Panc1 (cell line): ENCODE results near the gene KRTAP19-8. TPM values are rescaled to one million over a fixed set of nuclear protein-coding genes. Genes with fewer than 3 reads are reported as not detected.

Experiments
- ATAC-seq: fragments of 200-7000 bp; cut with Tn5 transposase; 2 replicates; pipeline ENCODE4 v1.9.1; 2020; ENCODE audit warnings: mild to moderate bottlenecking, moderate library complexity
- BruUV-seq: library from RNA; stranded (reverse); fragments of 400-500 nt; replicated peaks from 2 replicates; lab custom pipeline; 2021; lab: Mats Ljungman, UMichigan
- CTCF ChIA-PET: fragments of 300-600 bp; sonication (Branson Sonifier 250); formaldehyde crosslinking; loops from one replicate; lab custom pipeline; 2022; ENCODE audit warnings: antibody characterized with exemption; lab: Charles Lee
- POLR2A ChIA-PET: fragments of 300-600 bp; sonication (Branson Sonifier 250); formaldehyde crosslinking; loops from one replicate; lab custom pipeline; 2022; ENCODE audit warnings: antibody characterized with exemption; lab: Charles Lee
- DNase-seq: peaks from one replicate; pipeline ENCODE4 v3.0.0-alpha.2; 2010; ENCODE audit warnings: low read depth, low spot score
- H3K27ac ChIP-seq: 2 replicates; pipeline ENCODE4 v1.5.1; 2011; ENCODE audit warnings: mild to moderate bottlenecking, low read length, inconsistent platforms
- H3K27me3 ChIP-seq: fragments of 200-500 bp; sonication (Bioruptor generic); 2 replicates; pipeline ENCODE4 v1.6.0; 2014; ENCODE audit warnings: low read length, inconsistent platforms; ENCODE audit not compliant: control insufficient read depth, insufficient read depth
- H3K36me3 ChIP-seq: fragments of 200-500 bp; sonication (Bioruptor generic); 2 replicates; pipeline ENCODE4 v1.5.1; 2014; ENCODE audit warnings: inconsistent platforms, mild to moderate bottlenecking, low read length, moderate library complexity; ENCODE audit not compliant: control insufficient read depth, insufficient read depth
- H3K4me1 ChIP-seq: 2 replicates; pipeline ENCODE4 v1.5.1; 2011; ENCODE audit warnings: inconsistent platforms, mild to moderate bottlenecking, low read length, moderate library complexity; ENCODE audit not compliant: control insufficient read depth, insufficient read depth
- H3K4me3 ChIP-seq, 2 experiments: 2 replicates each; pipeline ENCODE4 v1.5.1; 2011 to 2012; ENCODE audit warnings: low read depth in 2 of 2, low read length in 2 of 2, mild to moderate bottlenecking in 2 of 2, inconsistent platforms in 1 of 2, moderate library complexity in 1 of 2
- H3K9me3 ChIP-seq: fragments of 200-500 bp; sonication (Bioruptor generic); 2 replicates; pipeline ENCODE4 v1.5.1; 2014; ENCODE audit warnings: low read depth, mild to moderate bottlenecking, inconsistent platforms, low read length, moderate library complexity; ENCODE audit not compliant: control insufficient read depth, insufficient read depth
- CTCF ChIP-seq: fragments of 450-650 bp; IDR thresholded peaks from 2 replicates; pipeline ENCODE4 v1.5.1; 2017; ENCODE audit warnings: mild to moderate bottlenecking
- POLR2AphosphoS5 ChIP-seq: IDR thresholded peaks from 2 replicates; pipeline ENCODE4 v1.6.1; 2012; ENCODE audit warnings: mild to moderate bottlenecking, low read depth, low read length, moderate library complexity
- REST ChIP-seq, 2 experiments: IDR thresholded peaks; 2 replicates each; pipeline ENCODE4 v1.6.1; 2011 to 2012; ENCODE audit warnings: low read depth in 2 of 2, control low read depth in 1 of 2, low read length in 1 of 2, mild to moderate bottlenecking in 1 of 2, moderate library complexity in 1 of 2; ENCODE audit not compliant: insufficient read depth in 1 of 2
- SIN3A ChIP-seq: IDR thresholded peaks from 2 replicates; pipeline ENCODE4 v1.6.1; 2012; ENCODE audit warnings: low read depth, mild to moderate bottlenecking, low read length, moderate library complexity, borderline replicate concordance; ENCODE audit not compliant: insufficient read depth
- TCF7L2 ChIP-seq: IDR thresholded peaks from 2 replicates; pipeline ENCODE4 v1.6.1; 2011; ENCODE audit warnings: mild to moderate bottlenecking, low read depth, low read length, inconsistent platforms
- in situ Hi-C: cut with HindIII; loops from 2 replicates; pipeline ENCODE4 v1.10.0; 2016; ENCODE audit warnings: low sequenced_read_pairs, low pct_unique_long_range_greater_than_20kb
- intact Hi-C: fragments of 100-400 bp; cut with micrococcal nuclease; formaldehyde crosslinking; loops from one replicate; pipeline ENCODE4 v1.10.0; 2022; ENCODE audit not compliant: unreplicated experiment
- total RNA-seq: library from RNA; stranded (reverse); gene quantifications from one replicate; pipeline ENCODE4 v1.2.1, GENCODE V29; 2021; ENCODE audit not compliant: unreplicated experiment

KRTAP19-8 gene
- total RNA-seq, 1 experiment from 2014 or later = not detected

DNA sequence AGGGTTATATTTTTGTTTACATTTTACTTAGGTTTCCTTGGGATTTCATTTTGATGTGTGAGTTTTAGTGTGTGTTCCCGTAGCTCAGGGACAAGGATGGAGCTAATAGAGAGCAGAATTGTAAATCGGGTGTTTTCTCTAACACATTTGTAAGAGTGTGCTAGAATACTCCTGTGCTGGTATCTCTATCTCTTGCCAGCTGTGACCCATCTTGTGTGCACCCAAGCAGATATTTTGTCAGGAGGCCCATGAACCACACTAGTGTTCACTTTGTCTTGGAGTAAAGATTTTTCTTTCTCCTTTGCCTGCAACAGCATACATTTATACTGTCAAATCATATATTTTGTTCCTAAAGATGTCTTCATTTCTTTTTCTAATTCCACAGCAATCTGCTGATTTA is 23.4 kb downstream of the KRTAP19-8 start:
- Histone ChIP-seq H3K27ac (no peak overlapping the region), H3K4me1 (no peaks in the 10 kb centered on the region), H3K4me3 (no peak overlapping the region), H3K36me3 (no peaks in the 10 kb centered on the region), H3K27me3 (no peaks in the 10 kb centered on the region), H3K9me3 (no peaks in the 10 kb centered on the region)
- intact Hi-C loops (no loop called here), in situ Hi-C loops (no loop called here)
- ChIA-PET POLR2A (no interaction called here), CTCF (no interaction called here)
- ATAC-seq = no peak
- TF ChIP-seq REST (IDR thresholded peaks at IDR 0.05; ENCODE audit: insufficient read depth in 1 of 2, low read depth in 2 of 2, low read length in 1 of 2) (no peak), POLR2AphosphoS5 (no peak), SIN3A (no peak), TCF7L2 (no peak), CTCF (no peak)
- BruUV-seq = no TSS peak
- DNase-seq = no peak

DNA sequence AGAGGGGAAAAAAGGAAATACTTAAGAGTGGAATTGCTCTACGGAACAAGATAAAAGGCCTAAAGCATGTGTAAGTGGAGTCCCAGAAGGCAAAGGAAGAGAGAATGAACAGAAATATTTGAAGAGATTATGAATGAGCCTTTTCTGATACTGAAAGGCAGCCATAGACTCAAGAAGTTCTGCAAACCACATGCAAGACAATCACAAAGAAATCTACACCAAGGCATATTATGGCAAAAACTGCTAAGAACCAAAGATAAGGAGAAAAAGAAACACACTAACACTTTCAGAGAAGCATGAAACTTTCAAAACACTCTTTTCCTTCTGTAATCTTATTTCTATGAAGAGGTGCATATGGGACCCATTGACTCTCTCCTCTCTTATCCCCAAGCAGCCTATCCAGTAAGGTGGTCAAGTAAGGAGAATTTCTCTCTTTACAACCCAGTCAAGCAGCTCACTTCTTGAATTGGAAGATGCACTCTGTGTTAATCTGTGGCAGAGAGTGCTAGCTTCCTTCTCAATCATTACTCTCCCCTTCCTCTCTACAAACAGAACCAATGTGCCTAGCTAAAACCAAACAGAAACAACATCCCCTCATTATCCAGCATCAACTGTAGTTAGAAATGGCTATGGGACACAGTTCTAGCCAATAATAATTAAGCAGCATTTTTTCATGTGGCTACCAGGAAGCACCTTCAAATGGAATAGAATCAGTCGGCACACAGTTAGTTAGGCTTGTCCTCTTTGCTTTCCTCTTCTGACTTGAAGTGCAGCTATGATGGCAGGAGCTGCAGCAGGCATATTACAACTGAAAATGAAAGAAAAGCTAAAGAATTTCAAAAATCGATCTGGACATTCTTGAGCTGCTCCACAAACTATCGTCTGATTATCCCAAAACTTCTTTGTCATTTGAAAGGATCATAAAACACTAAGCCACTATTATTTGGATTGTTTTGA is 25.9 kb downstream of the KRTAP19-8 start:
- Histone ChIP-seq H3K4me1 (no peaks in the 10 kb centered on the region), H3K36me3 (no peaks in the 10 kb centered on the region), H3K27me3 (no peaks in the 10 kb centered on the region), H3K27ac (no peak overlapping the region), H3K9me3 (no peaks in the 10 kb centered on the region), H3K4me3 (no peak overlapping the region)
- TF ChIP-seq SIN3A (no peak), REST (IDR thresholded peaks at IDR 0.05; ENCODE audit: insufficient read depth in 1 of 2, low read depth in 2 of 2, low read length in 1 of 2) (no peak), CTCF (no peak), POLR2AphosphoS5 (no peak), TCF7L2 (no peak)
- ChIA-PET CTCF (no interaction called here), POLR2A (no interaction called here)
- BruUV-seq = no TSS peak
- ATAC-seq (no peak), DNase-seq (no peak)
- in situ Hi-C loops = no loop called here
- intact Hi-C loops = no loop called here
